GM21825 (cell line): ENCODE results near the gene HSFX1.

ENCODE experiments used
- ATAC-seq: cut with Tn5 transposase; IDR thresholded peaks from one replicate; pipeline ENCODE4 v1.9.1; 2021; ENCODE audit warnings: mild to moderate bottlenecking, moderate library complexity; ENCODE audit not compliant: unreplicated experiment

Gene HSFX1

DNA sequence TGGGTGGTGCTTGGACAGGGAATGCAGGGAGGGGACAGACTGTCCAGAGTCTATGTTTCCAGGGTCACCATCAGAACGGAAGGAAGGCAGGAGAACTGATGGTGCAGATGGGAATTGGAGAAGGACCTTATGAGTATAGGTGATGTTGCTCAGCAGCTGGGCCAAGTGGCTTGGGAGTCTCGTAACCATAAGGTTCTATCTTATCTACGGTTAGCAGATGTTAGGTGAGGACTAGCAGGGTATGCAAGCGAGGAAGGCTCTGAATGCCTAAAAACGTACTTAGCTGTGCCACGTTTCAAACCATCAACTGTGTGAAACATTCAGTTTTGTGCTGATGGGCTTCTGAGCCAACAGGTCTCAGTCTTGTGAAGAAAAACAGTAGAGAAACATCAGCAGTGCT, 30.2 kb downstream of the HSFX1 start:
- no peak for ATAC-seq

DNA sequence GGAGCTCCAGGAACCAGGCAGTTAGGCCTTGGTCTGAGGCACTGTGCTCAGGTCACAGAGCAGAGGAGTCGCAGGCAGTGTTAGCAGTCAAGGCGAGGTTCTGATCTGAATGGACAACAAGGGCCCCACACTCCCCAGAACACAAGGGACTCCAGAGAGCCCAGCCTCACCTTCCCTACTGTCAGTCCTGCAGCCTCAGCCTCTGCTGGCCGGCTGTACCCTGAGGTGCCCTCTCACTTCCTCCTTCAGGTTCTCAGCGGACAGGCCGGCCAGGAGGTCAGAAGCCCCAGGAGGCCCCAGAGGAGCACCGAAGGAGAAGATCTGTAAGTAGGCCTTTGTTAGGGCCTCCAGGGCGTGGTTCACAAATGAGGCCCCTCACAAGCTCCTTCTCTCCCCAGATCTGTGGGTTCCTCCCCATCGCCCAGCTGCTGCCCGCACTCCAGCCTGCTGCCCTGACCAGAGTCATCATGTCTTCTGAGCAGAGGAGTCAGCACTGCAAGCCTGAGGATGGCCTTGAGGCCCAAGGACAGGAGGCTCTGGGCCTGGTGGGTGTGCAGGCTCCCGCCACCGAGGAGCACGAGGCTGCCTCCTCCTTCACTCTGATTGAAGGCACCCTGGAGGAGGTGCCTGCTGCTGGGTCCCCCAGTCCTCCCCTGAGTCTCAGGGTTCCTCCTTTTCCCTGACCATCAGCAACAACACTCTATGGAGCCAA, 34.0 kb downstream of the HSFX1 start:
- ATAC-seq: no peak

DNA sequence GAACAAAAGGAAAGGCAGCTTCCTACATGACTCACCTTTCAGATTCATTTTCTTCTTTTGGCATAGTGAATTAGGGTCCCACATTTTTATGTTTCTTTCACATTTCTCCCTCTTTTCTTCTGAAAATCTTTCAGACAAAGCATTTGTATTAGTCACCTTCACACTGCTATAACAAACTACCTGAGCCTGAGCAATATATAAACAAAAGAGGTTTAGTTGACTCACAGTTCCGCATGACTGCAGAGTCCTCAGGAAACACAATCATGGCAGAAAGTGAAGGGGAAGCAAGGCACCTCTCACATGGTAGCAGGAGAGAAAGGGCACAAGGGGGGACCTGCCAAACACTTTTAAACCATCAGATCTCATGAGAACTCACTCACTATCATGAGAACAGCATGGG, 44.8 kb downstream of the HSFX1 start:
- no peak for ATAC-seq

DNA sequence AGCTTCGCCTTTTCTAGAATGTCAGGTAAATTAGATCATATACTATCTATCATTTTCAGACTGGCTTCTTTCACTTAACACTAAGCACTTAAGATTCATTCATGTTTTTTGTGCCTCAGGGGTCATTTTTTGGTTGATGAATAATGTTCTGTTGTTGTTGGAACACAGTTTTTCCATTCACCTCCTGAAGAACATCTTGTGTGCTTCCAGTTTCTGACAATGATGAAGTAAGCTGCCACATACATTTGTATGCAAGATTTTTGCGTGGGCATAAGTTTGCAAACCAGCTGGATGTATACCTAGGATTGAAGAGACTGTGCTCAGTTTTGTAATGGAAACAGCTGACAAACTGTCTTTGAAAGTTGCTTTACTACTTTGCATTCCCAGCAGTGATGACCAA, 45.5 kb downstream of the HSFX1 start:
- ATAC-seq: no peak

DNA sequence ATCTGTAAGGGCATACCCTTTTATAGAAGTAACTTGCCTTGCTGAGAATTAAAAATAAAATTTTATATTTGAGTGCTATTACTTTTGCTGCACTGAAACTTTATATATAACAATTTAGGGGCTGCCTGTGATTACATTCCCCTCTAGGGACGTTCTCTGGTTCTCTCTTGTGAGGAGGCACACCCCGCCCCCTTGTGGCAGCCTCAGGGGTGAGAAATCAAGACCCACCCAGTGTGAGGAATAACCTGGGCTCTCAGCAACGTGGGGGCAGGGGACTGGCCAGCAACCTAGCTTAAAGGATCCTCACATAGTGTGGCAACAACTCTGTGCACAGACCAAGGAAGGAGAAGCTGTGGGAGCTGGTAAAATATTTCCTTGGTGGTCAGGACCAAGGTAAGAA, 51.6 kb downstream of the HSFX1 start:
- no peak for ATAC-seq
